Activated CD8-positive, alpha-beta T cell treated with anti-CD3 and anti-CD28 coated beads, Interleukin-2, amount 10 ng/mL, durations not matched to agents 7 days and 5 days (primary cell): ENCODE data around the gene CACNB4. TPM values are rescaled to one million over a fixed set of nuclear protein-coding genes. Genes with fewer than 3 reads are reported as not detected.
A peak's percentile ranks its signal among the peaks of the same experiment; 100 is the strongest.
"Not testable (repeated sequence)": the region's sequence is repeated elsewhere in the genome, so short reads cannot be mapped to it uniquely, and the experiment has no call there.

Experiments
- ATAC-seq: fragments of 150-1000 bp; cut with Tn5 transposase; one replicate; pipeline ENCODE4 v1.10.0; 2021; ENCODE audit warnings: moderate library complexity
- CTCF ChIA-PET: fragments of 350-600 bp; sonication (Branson Sonifier 250); formaldehyde crosslinking; loops from one replicate; lab custom pipeline; 2021; ENCODE audit warnings: antibody characterized with exemption; lab: Charles Lee
- POLR2A ChIA-PET: fragments of 350-600 bp; sonication (Branson Sonifier 250); formaldehyde crosslinking; loops from one replicate; lab custom pipeline; 2021; ENCODE audit warnings: antibody characterized with exemption; lab: Charles Lee
- DNase-seq: peaks from one replicate; pipeline ENCODE4 v3.0.0-alpha.2; 2020
- H3K27ac Mint-ChIP-seq: one replicate; pipeline ENCODE4 v1.8.0; 2021; ENCODE audit warnings: mild to moderate bottlenecking, mixed read lengths
- H3K27me3 Mint-ChIP-seq: one replicate; pipeline ENCODE4 v1.8.0; 2021; ENCODE audit warnings: low read depth, mixed read lengths
- H3K36me3 Mint-ChIP-seq: one replicate; pipeline ENCODE4 v1.8.0; 2021; ENCODE audit warnings: low read depth, mixed read lengths
- H3K4me1 Mint-ChIP-seq: one replicate; pipeline ENCODE4 v1.8.0; 2021; ENCODE audit warnings: low read depth, mixed read lengths
- H3K4me3 Mint-ChIP-seq: one replicate; pipeline ENCODE4 v1.8.0; 2021; ENCODE audit warnings: mild to moderate bottlenecking, mixed read lengths
- H3K9me3 Mint-ChIP-seq: one replicate; pipeline ENCODE4 v1.8.0; 2022; ENCODE audit warnings: mixed read lengths; ENCODE audit not compliant: insufficient read depth
- total RNA-seq, 2 experiments: library from RNA; stranded (reverse); gene quantifications; one replicate each; pipeline ENCODE4 v1.2.3, GENCODE V29; 2021

CACNB4 gene
- total RNA-seq, 2 experiments from 2014 or later = 0.29 to 0.47 TPM

- H3K9me3 Mint-ChIP-seq, H3K4me1 Mint-ChIP-seq, H3K4me3 Mint-ChIP-seq, POLR2A ChIA-PET, H3K27me3 Mint-ChIP-seq, DNase-seq, CTCF ChIA-PET, ATAC-seq, H3K36me3 Mint-ChIP-seq, H3K27ac Mint-ChIP-seq: not testable (repeated sequence)
Observed at GRCh38 chr2:152030596-152031328, 68.1 kb downstream of the CACNB4 start.

GRCh38 chr2:152028182-152028862 lies 70.5 kb downstream of the CACNB4 start:
- ChIA-PET POLR2A (no interaction called here), CTCF (interaction anchor here (1.5 to 1.8 kb wide), 2 partner anchors 8 to 30 kb away, joined by 4 to 5 read pairs; no protein-coding TSS in a partner anchor)
- no peak for ATAC-seq

GRCh38 chr2:152025678-152026287 lies 73.1 kb downstream of the CACNB4 start:
- Mint-ChIP-seq H3K27ac (peak overlapping the region; percentile 71), H3K9me3 (no peaks in the 10 kb centered on the region), H3K36me3 (no peaks in the 10 kb centered on the region), H3K27me3 (peaks cover 10% of the 10 kb centered on the region), H3K4me1 (peaks cover 6% of the 10 kb centered on the region), H3K4me3 (peak overlapping the region; percentile 70)
- ChIA-PET CTCF (interaction anchor here (0.5 to 4.8 kb wide), 51 partner anchors 8 to 690 kb away, joined by 3 to 42 read pairs (median 4); partner anchors contain the start of gene PRPF40A), POLR2A (no interaction called here)
- ATAC-seq (peak; percentile 98), DNase-seq (peak; percentile 87)

More at GRCh38 chr2:152028182-152028862, 70.5 kb downstream of the CACNB4 start:
- Mint-ChIP-seq H3K4me3 (no peak overlapping the region), H3K27ac (no peak overlapping the region), H3K36me3 (no peaks in the 10 kb centered on the region), H3K9me3 (no peaks in the 10 kb centered on the region), H3K4me1 (peaks cover 6% of the 10 kb centered on the region), H3K27me3 (peaks cover 5% of the 10 kb centered on the region)
- no peak for DNase-seq

- Mint-ChIP-seq H3K36me3 (no peaks in the 10 kb centered on the region), H3K9me3 (no peaks in the 10 kb centered on the region), H3K4me3 (no peak overlapping the region), H3K4me1 (peaks cover 6% of the 10 kb centered on the region), H3K27ac (no peak overlapping the region), H3K27me3 (peaks cover 17% of the 10 kb centered on the region)
- POLR2A ChIA-PET = no interaction called here
- ATAC-seq = no peak
- CTCF ChIA-PET = interaction anchor here (0.7 to 4.8 kb wide), 20 partner anchors 7 to 486 kb away, joined by 3 to 42 read pairs (median 4); no protein-coding TSS in a partner anchor
- DNase-seq = no peak
Observed at GRCh38 chr2:152024477-152024876, 74.4 kb downstream of the CACNB4 start.

GRCh38 chr2:152022090-152022489 lies 76.8 kb downstream of the CACNB4 start:
- Mint-ChIP-seq H3K36me3 (no peaks in the 10 kb centered on the region), H3K4me1 (peaks cover 6% of the 10 kb centered on the region), H3K27me3 (peaks cover 19% of the 10 kb centered on the region), H3K27ac (no peak overlapping the region), H3K9me3 (no peaks in the 10 kb centered on the region), H3K4me3 (no peak overlapping the region)
- DNase-seq (no peak), ATAC-seq (no peak)
- ChIA-PET POLR2A (no interaction called here), CTCF (no interaction called here)

- CTCF ChIA-PET, ATAC-seq: not testable (repeated sequence)
Observed at GRCh38 chr2:152021001-152021400, 77.8 kb downstream of the CACNB4 start.

GRCh38 chr2:152019732-152020131 lies 79.1 kb downstream of the CACNB4 start:
- H3K4me3 Mint-ChIP-seq = no peak overlapping the region
- ATAC-seq (no peak), DNase-seq (no peak)
- ChIA-PET CTCF (interaction anchor here (1.1 kb wide), 1 partner anchor 17 kb away, joined by 4 read pairs; no protein-coding TSS in a partner anchor), POLR2A (no interaction called here)
- H3K36me3 Mint-ChIP-seq = no peaks in the 10 kb centered on the region
- H3K4me1 Mint-ChIP-seq = no peaks in the 10 kb centered on the region
- H3K27ac Mint-ChIP-seq = no peak overlapping the region
- peaks cover 21% of the 10 kb centered on the region for H3K27me3 Mint-ChIP-seq
- no peaks in the 10 kb centered on the region for H3K9me3 Mint-ChIP-seq

More at GRCh38 chr2:152021001-152021400, 77.8 kb downstream of the CACNB4 start:
- H3K36me3 Mint-ChIP-seq, H3K4me1 Mint-ChIP-seq, H3K4me3 Mint-ChIP-seq, H3K27ac Mint-ChIP-seq, H3K9me3 Mint-ChIP-seq, DNase-seq, POLR2A ChIA-PET: not testable (repeated sequence)
- H3K27me3 Mint-ChIP-seq = peaks cover 21% of the 10 kb centered on the region

- H3K36me3 Mint-ChIP-seq = no peaks in the 10 kb centered on the region
- H3K4me3 Mint-ChIP-seq = no peak overlapping the region
- H3K4me1 Mint-ChIP-seq = no peaks in the 10 kb centered on the region
- DNase-seq = no peak
- no peak for ATAC-seq
- ChIA-PET CTCF (interaction anchor here (1.0 to 2.1 kb wide), 2 partner anchors 9 to 12 kb away, joined by 3 to 12 read pairs; no protein-coding TSS in a partner anchor), POLR2A (no interaction called here)
- H3K27me3 Mint-ChIP-seq = peaks cover 12% of the 10 kb centered on the region
- H3K9me3 Mint-ChIP-seq = no peaks in the 10 kb centered on the region
- H3K27ac Mint-ChIP-seq = no peak overlapping the region
Observed at GRCh38 chr2:152016181-152017120, 82.4 kb downstream of the CACNB4 start.

GRCh38 chr2:152015552-152015951 lies 83.3 kb downstream of the CACNB4 start:
- Mint-ChIP-seq H3K4me1 (no peaks in the 10 kb centered on the region), H3K27me3 (peaks cover 9% of the 10 kb centered on the region), H3K9me3 (no peaks in the 10 kb centered on the region), H3K36me3 (no peaks in the 10 kb centered on the region), H3K4me3 (no peak overlapping the region), H3K27ac (no peak overlapping the region)
- ATAC-seq (no peak), DNase-seq (no peak)
- POLR2A ChIA-PET = no interaction called here
- CTCF ChIA-PET = no interaction called here

- ChIA-PET CTCF (interaction anchor here (6.0 kb wide), 1 partner anchor 12 kb away, joined by 42 read pairs; no protein-coding TSS in a partner anchor), POLR2A (no interaction called here)
- DNase-seq = no peak
- Mint-ChIP-seq H3K36me3 (no peaks in the 10 kb centered on the region), H3K4me3 (no peak overlapping the region), H3K27ac (no peak overlapping the region), H3K4me1 (no peaks in the 10 kb centered on the region), H3K27me3 (peaks cover 2% of the 10 kb centered on the region), H3K9me3 (no peaks in the 10 kb centered on the region)
- ATAC-seq = no peak
Observed at GRCh38 chr2:152012697-152013096, 86.1 kb downstream of the CACNB4 start.

- ChIA-PET CTCF (interaction anchor here (2.5 to 6.0 kb wide), 2 partner anchors 13 kb away, joined by 11 to 42 read pairs; no protein-coding TSS in a partner anchor), POLR2A (no interaction called here)
- H3K4me1 Mint-ChIP-seq = no peaks in the 10 kb centered on the region
- ATAC-seq (no peak), DNase-seq (no peak)
- no peaks in the 10 kb centered on the region for H3K36me3 Mint-ChIP-seq
- H3K27ac Mint-ChIP-seq = no peak overlapping the region
- H3K9me3 Mint-ChIP-seq = no peaks in the 10 kb centered on the region
- H3K27me3 Mint-ChIP-seq = peaks cover 2% of the 10 kb centered on the region
- H3K4me3 Mint-ChIP-seq = no peak overlapping the region
Observed at GRCh38 chr2:152011724-152012123, 87.1 kb downstream of the CACNB4 start.
